Adrenal gland (tissue), 12 donors: ENCODE data around the gene FRMD5. TPM values are rescaled to one million over a fixed set of nuclear protein-coding genes. Genes with fewer than 3 reads are reported as not detected.

Source experiments
- DNase-seq, 7 donors: peaks; one replicate each; pipeline ENCODE4 v3.0.0-alpha.2; 2019 to 2020
- H3K27ac ChIP-seq, 5 donors: fragments of 200-600 bp; sonication (generic) in 4 of 5; 1 replicate in 3 of 5; 2 replicates in 2 of 5; pipeline versions ENCODE4 v1.5.1 to v1.8.0; 2016 to 2020; ENCODE audit warnings: mild to moderate bottlenecking in 1 of 5
- H3K27me3 ChIP-seq: fragments of 200-600 bp; 2 replicates; pipeline ENCODE4 v1.8.0; 2021
- H3K36me3 ChIP-seq, 2 donors: fragments of 200-600 bp; replicated peaks in 1 of 2; 1 replicate in 1 of 2; 2 replicates in 1 of 2; pipeline versions ENCODE4 v1.5.1 to v1.8.0; 2018 to 2022
- H3K4me1 ChIP-seq, 2 donors: fragments of 200-600 bp; replicated peaks in 1 of 2; 1 replicate in 1 of 2; 2 replicates in 1 of 2; pipeline versions ENCODE4 v1.5.1 to v1.8.0; 2018 to 2021
- H3K4me3 ChIP-seq, 4 donors: fragments of 200-600 bp; sonication (generic) in 3 of 4; one replicate each; pipeline ENCODE4 v1.5.1; 2016 to 2018
- H3K9me3 ChIP-seq, 3 donors: fragments of 200-600 bp; sonication (generic) in 1 of 3; replicated peaks in 1 of 3; 1 replicate in 2 of 3; 2 replicates in 1 of 3; pipeline versions ENCODE4 v1.5.1 to v1.8.0; 2016 to 2021
- CTCF ChIP-seq, 6 experiments: fragments of 450-650 bp in 4 of 6; fragments of 200-600 bp in 2 of 6; sonication (generic) in 1 of 6; IDR thresholded peaks; 1 replicate in 5 of 6; 2 replicates in 1 of 6; pipeline versions ENCODE4 v1.5.1 to v1.8.0; 2016 to 2021; ENCODE audit warnings: antibody characterized with exemption in 6 of 6, mild to moderate bottlenecking in 2 of 6, moderate library complexity in 1 of 6
- POLR2A ChIP-seq, 2 donors: fragments of 450-650 bp; IDR thresholded peaks; one replicate each; pipeline ENCODE4 v1.6.1; 2017; ENCODE audit warnings: antibody characterized with exemption in 2 of 2, mild to moderate bottlenecking in 2 of 2, moderate library complexity in 1 of 2
- WGBS, 4 donors: extraction: QIAGEN DNeasy Blood & Tissue Kit in 2 of 4; methylation state at CpG; one replicate each; pipeline versions ENCODE4 v1.1.5 to v1.1.7; 2013 to 2017; 5-methylcytosine and 5-hydroxymethylcytosine counted together
- intact Hi-C, 2 donors: fragments of 100-400 bp; cut with DNase I; formaldehyde crosslinking; loops; one replicate each; pipeline versions ENCODE4 v1.14.1 to v1.15.0; 2022 to 2023
- polyA plus RNA-seq, 3 donors: library from polyadenylated mRNA; stranded (reverse); fragments of 200-250 nt in 2 of 3; fragments of 350-450 nt in 1 of 3; fragmentation: Illumina TruSeq in 1 of 3; extraction: RNeasy Lipid Tissue Mini Kit (QIAGEN cat#74804) in 1 of 3; gene quantifications; one replicate each; pipeline ENCODE4 v1.2.3, GENCODE V29; 2013 to 2014
- total RNA-seq, 9 donors: library from RNA; depleted of rRNA in 4 of 9; stranded (reverse); fragments of >200 nt in 4 of 9; fragments of 120-200 nt in 1 of 9; fragmentation: NEBNext Ultra II Directional in 1 of 9; extraction: Animal tissue kit (Norgen Biotek cat#: 25700) in 1 of 9; gene quantifications; one replicate each; pipeline versions ENCODE4 v1.1.0 to v1.2.4, GENCODE V29; 2013 to 2023
- donor health status: healthy with polysubstance abuse.
- donor health status: Bipolar disorder and iron deficiency.
- donor health status: DM: yes; HTN: yes; CAD: no.
- donor health status: DM: no; HTN: no; CAD: no.
- donor health status: DM: no; HTN: no; CAD: no.
- donor health status: DM: yes; HTN: yes; CAD: no.

FRMD5 gene
- total and polyA plus RNA-seq, 12 donors, result 2.9 to 53.8 (median 12.1) TPM

DNA sequence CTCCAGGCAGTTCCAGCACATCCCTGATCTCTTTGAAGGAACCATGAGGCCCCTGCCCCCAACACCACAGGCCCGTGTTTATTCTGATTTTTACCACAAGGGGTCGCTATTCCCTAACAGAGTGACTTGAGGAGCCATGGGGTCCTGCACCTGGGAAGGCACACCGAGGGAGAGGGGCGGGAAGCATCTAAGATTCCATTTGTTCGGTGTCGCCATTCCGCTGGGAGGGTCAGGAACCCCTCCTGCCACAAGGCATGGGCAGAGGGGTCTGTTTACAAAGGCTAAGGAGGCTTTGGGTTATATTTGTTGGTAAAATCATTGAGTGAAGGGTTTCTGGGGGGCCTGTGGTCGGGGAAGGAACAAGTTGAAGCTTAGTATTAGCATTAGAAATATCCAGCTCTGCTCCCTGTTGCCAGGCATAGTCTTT, 291.2 kb downstream of the FRMD5 start:
- TF ChIP-seq CTCF (IDR thresholded peaks at IDR 0.05) (peak; percentile 79 to 92 (median 86)), POLR2A (IDR thresholded peaks at IDR 0.05) (no peak)
- WGBS, 4 donors, result 7 to 28% (median 19%) methylated on average over 8 of the region's 8 CpGs

DNA sequence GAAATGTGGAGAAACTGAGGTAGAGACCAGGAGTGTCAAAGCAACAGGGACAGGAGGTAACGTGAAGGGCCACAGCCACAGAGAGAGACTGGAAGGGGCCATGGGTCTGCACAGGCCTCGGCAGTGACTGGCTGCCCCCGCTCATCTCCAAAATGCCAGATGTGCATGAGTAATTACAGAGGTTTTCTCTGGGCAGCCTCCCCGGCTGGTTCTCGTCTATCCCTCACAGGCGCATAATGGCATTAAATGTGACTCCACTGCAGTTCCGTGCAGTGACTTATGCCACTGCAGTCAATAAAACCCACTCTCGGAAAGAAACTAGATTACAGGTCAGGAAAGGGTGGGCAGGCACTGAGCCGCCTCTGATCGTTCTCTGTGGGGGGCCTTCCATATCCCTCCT, 293.6 kb downstream of the FRMD5 start:
- no peaks in the 10 kb centered on the region for H3K36me3 ChIP-seq
- H3K27ac ChIP-seq, result no peak overlapping the region
- H3K27me3 ChIP-seq, result no peaks in the 10 kb centered on the region
- TF ChIP-seq POLR2A (IDR thresholded peaks at IDR 0.05) (no peak), CTCF (IDR thresholded peaks at IDR 0.05) (no peak)
- no peaks in the 10 kb centered on the region for H3K4me1 ChIP-seq
- intact Hi-C loops, result loop anchor here (5.0 to 10.0 kb wide), 3 partner anchors 153 to 313 kb away; no protein-coding TSS in a partner anchor
- H3K4me3 ChIP-seq, result no peak overlapping the region
- H3K9me3 ChIP-seq, result no peaks in the 10 kb centered on the region
- WGBS, 4 donors, result 83 to 89% (median 87%) methylated on average over 9 to 10 of the region's 10 CpGs
- DNase-seq, result no peak

More for the DNA sequence above, 291.2 kb downstream of the FRMD5 start:
- intact Hi-C loops, result loop anchor here (5.0 to 10.0 kb wide), 3 partner anchors 151 to 311 kb away; no protein-coding TSS in a partner anchor
- peak; percentile 33 to 75 (median 51) for DNase-seq
- no peak overlapping the region for H3K4me3 ChIP-seq
- no peak overlapping the region for H3K27ac ChIP-seq
- no peaks in the 10 kb centered on the region for H3K36me3 ChIP-seq
- no peaks in the 10 kb centered on the region for H3K4me1 ChIP-seq
- H3K9me3 ChIP-seq, result no peaks in the 10 kb centered on the region
- no peaks in the 10 kb centered on the region for H3K27me3 ChIP-seq

DNA sequence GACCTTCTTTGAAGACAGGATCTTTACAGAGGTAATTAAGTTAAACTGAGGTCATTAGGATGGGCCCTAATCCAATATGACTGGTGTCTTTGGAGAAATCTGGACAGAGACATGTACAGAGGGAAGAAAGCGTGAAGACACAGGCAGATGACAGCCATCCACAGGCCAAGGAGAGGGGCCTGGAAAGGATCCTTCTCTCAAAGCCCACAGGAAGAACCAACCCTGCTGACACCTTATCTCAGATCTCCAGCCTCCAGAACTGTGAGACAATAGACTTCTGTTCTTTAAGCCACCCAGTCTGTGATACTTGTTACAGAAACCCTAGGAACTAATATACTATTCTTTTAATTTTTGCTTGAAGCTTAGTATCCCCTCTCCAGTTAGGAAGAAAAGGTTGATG, 294.1 kb downstream of the FRMD5 start:
- H3K27me3 ChIP-seq, result no peaks in the 10 kb centered on the region
- no peaks in the 10 kb centered on the region for H3K4me1 ChIP-seq
- no peak for TF ChIP-seq CTCF (IDR thresholded peaks at IDR 0.05)
- TF ChIP-seq POLR2A (IDR thresholded peaks at IDR 0.05), result no peak
- 91 to 100% (median 98%) methylated on average over 1 of the region's 1 CpG for WGBS, 4 donors
- no peaks in the 10 kb centered on the region for H3K36me3 ChIP-seq
- no peak overlapping the region for H3K4me3 ChIP-seq
- no peaks in the 10 kb centered on the region for H3K9me3 ChIP-seq
- H3K27ac ChIP-seq, result no peak overlapping the region
- intact Hi-C loops, result loop anchor here (5.0 to 10.0 kb wide), 3 partner anchors 154 to 314 kb away; no protein-coding TSS in a partner anchor
- DNase-seq, result no peak

- Histone ChIP-seq H3K4me1 (no peaks in the 10 kb centered on the region), H3K36me3 (no peaks in the 10 kb centered on the region), H3K27ac (no peak overlapping the region), H3K27me3 (no peaks in the 10 kb centered on the region), H3K9me3 (no peaks in the 10 kb centered on the region), H3K4me3 (no peak overlapping the region)
- WGBS, 4 donors, result 78 to 88% (median 87%) methylated on average over 5 of the region's 5 CpGs
- intact Hi-C loops, result loop anchor here (5.0 to 10.0 kb wide), 3 partner anchors 155 to 315 kb away; no protein-coding TSS in a partner anchor
- TF ChIP-seq CTCF (IDR thresholded peaks at IDR 0.05), result no peak
- TF ChIP-seq POLR2A (IDR thresholded peaks at IDR 0.05), result no peak
- no peak for DNase-seq
These were observed 295.1 kb downstream of the FRMD5 start for GRCh38 chr15:43899928-43900327.
